ENCODE results near the gene RGN. TPM values are rescaled to one million over a fixed set of nuclear protein-coding genes. Genes with fewer than 3 reads are reported as not detected.
"Not testable (repeated sequence)": the region's sequence is repeated elsewhere in the genome, so short reads cannot be mapped to it uniquely, and the experiment has no call there.

The RGN gene
- total RNA-seq, 2 experiments from 2014 or later, result not detected

DNA sequence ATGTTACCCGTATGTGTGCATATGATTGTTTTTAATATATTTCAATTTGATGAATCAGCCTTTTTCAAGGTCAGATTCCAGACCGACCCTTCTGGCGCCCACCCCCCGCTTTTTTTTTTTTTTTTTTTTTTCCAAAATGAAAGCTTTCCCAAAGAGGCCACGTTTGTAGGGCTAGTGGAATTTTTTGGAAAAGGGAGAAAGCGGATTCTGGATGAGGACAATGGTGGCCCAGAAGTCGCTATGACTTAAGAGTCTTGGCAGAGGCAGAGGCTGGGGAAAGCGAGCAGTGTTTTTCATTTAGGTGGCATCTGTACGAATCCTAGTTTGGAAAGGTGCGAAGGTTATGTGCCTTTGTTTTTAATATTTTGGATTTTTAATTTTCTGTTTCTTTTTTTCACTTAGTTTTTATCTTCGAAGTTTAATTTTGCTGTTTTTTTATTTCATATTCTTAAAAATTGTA is 51.7 kb downstream of the RGN start:
- intact Hi-C loops (cut with micrococcal nuclease), result loop anchor here (1.0 to 2.0 kb wide), 3 partner anchors 14 to 426 kb away; partner anchors contain the start of genes NDUFB11 and ZNF41
- peaks cover 4% of the 10 kb centered on the region for H3K4me1 Mint-ChIP-seq (ENCODE audit: low read depth)
- peak overlapping the region; percentile 96 for H3K4me3 Mint-ChIP-seq
- no peaks in the 10 kb centered on the region for H3K27me3 Mint-ChIP-seq
- no peaks in the 10 kb centered on the region for H3K36me3 Mint-ChIP-seq
- ChIA-PET CTCF (interaction anchor here (2.6 kb wide), 1 partner anchor 15 kb away, joined by 8 read pairs; the partner anchor contains the start of genes NDUFB11 and RBM10), POLR2A (interaction anchor here (1.5 to 2.2 kb wide), 3 partner anchors 15 to 682 kb away, joined by 3 to 14 read pairs (median 4); partner anchors contain the start of genes NDUFB11 and RBM10)
- H3K9me3 Mint-ChIP-seq, result no peaks in the 10 kb centered on the region
- no peak for DNase-seq
- peak overlapping the region; percentile 8 for H3K27ac Mint-ChIP-seq

DNA sequence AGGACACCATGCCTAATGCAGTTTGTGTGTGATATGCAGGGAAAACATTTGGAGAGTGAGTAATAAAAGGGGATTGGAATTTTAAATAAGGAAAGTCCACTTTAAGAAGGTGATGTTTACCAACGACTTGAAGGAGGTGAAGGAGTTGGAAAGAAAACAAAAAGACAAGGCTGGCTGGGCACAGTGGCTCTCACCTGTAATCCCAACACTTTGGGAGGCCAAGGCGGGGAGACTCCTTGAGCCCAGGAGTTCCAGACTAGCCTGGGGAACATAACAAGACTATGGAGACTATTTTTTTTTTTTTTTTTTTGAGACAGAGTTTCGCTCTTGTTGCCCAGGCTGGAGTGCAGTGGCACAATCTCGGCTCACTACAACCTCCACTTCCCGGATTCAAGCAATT is 55.2 kb downstream of the RGN start:
- no peaks in the 10 kb centered on the region for H3K9me3 Mint-ChIP-seq
- ChIA-PET POLR2A (no interaction called here), CTCF (interaction anchor here (1.8 kb wide), 1 partner anchor 10 kb away, joined by 4 read pairs; no protein-coding TSS in a partner anchor)
- no peaks in the 10 kb centered on the region for H3K36me3 Mint-ChIP-seq
- H3K4me3 Mint-ChIP-seq, result no peak overlapping the region
- H3K27me3 Mint-ChIP-seq, result no peaks in the 10 kb centered on the region
- peaks cover 4% of the 10 kb centered on the region for H3K4me1 Mint-ChIP-seq (ENCODE audit: low read depth)
- no peak overlapping the region for H3K27ac Mint-ChIP-seq
- intact Hi-C loops (cut with micrococcal nuclease), result no loop called here
- DNase-seq, result no peak

DNA sequence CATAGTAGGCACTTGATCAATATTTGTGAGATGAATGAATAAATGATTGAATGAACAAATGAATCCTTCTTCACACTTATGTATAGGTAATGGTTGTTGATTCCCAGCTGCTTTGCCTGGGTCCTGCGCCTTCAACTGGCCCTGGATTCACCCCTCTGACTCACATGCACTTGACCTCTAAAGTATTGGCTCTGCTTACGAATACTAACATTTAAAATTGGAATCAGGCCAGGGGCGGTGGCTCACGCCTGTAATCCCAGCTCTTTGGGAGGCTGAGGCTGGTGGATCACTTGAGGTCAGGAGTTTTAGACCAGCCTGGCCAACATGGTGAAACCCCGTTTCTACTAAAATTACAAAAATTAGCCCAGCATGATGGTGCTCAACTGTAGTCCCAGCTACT is 57.4 kb downstream of the RGN start:
- POLR2A ChIA-PET; DNase-seq; H3K27ac Mint-ChIP-seq; H3K9me3 Mint-ChIP-seq; H3K27me3 Mint-ChIP-seq; H3K36me3 Mint-ChIP-seq; H3K4me1 Mint-ChIP-seq (ENCODE audit: low read depth); intact Hi-C loops (cut with micrococcal nuclease); H3K4me3 Mint-ChIP-seq: not testable (repeated sequence)
- CTCF ChIA-PET, result interaction anchor here (1.1 to 1.6 kb wide), 2 partner anchors 10 to 42 kb away, joined by 3 to 4 read pairs; partner anchors contain the start of gene RBM10

DNA sequence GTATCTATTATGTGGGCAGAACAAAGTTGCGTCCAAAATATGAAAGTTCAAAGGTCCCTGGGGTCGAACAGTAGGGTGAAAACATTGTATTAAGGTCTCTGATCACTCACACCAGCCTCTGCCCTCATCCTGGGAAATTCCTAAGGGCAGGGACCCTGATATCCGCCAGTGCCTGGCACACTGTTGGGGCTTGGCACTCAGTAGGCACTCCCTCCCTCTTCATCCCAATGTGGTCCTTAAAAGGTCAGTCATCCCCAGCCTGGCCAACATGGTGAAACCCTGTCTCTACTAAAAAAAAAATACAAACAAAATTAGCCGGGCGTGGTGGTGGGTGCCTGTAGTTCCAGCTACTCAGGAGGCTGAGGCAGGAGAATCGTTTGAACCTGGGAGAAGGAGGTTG is 59.9 kb downstream of the RGN start:
- Mint-ChIP-seq H3K4me1 (ENCODE audit: low read depth) (peaks cover 7% of the 10 kb centered on the region), H3K4me3 (no peak overlapping the region), H3K9me3 (no peaks in the 10 kb centered on the region), H3K36me3 (peaks cover 6% of the 10 kb centered on the region), H3K27me3 (no peaks in the 10 kb centered on the region), H3K27ac (no peak overlapping the region)
- ChIA-PET CTCF (no interaction called here), POLR2A (interaction anchor here (0.7 kb wide), 1 partner anchor 47 kb away, joined by 3 read pairs; no protein-coding TSS in a partner anchor)
- intact Hi-C loops (cut with micrococcal nuclease), result no loop called here
- no peak for DNase-seq

Other genes starting within 250 kb of the RGN start
- gene RP2, start 241.4 kb upstream of the RGN start, total RNA-seq, result 1 to 10 TPM; 5.0 to 5.5 TPM
- 1 to 10 TPM; 1.4 to 1.5 TPM for gene JADE3, start 166.0 kb upstream of the RGN start, total RNA-seq
- 10 to 100 TPM; 86.4 to 89.1 TPM for gene NDUFB11, start 66.3 kb downstream of the RGN start, total RNA-seq
- gene RBM10, start 66.8 kb downstream of the RGN start, total RNA-seq, result 10 to 100 TPM; 61.0 to 62.3 TPM
- gene UBA1, start 115.4 kb downstream of the RGN start, total RNA-seq, result 100 to 1,000 TPM; 266 to 278 TPM
- gene CDK16, start 140.2 kb downstream of the RGN start, total RNA-seq, result 10 to 100 TPM; 64.3 to 68.8 TPM
- gene USP11, start 154.6 kb downstream of the RGN start, total RNA-seq, result 10 to 100 TPM; 25.7 to 27.7 TPM